ENCODE measurements around the gene GALNT12.

DNA sequence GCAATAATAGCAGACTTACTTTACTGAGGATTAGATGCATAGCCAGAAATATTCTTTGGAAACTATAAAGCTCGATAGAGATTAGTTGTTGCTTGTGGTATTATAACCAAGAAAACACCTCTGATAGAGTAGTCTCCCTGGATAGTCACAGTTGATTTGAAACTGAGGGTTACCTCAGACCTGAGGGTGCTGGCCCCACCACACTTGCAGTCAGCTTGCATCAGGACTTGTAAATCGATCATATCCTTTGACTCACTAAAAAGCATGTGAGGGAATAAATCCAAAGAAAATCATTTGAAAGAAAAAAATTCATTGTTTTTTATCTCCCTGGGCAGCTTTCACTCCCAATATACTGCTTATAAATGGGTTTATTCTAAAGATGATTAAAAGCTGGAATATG lies 39.4 kb downstream of the GALNT12 start:
- no peak for TF ChIP-seq CTCF (IDR thresholded peaks at IDR 0.05; ENCODE audit: low read depth, low read length)
- TF ChIP-seq EZH2phosphoT487 (IDR thresholded peaks at IDR 0.05; ENCODE audit: low read depth) = no peak
